Measurements from ENCODE around the gene NRGN.

The NRGN gene

DNA sequence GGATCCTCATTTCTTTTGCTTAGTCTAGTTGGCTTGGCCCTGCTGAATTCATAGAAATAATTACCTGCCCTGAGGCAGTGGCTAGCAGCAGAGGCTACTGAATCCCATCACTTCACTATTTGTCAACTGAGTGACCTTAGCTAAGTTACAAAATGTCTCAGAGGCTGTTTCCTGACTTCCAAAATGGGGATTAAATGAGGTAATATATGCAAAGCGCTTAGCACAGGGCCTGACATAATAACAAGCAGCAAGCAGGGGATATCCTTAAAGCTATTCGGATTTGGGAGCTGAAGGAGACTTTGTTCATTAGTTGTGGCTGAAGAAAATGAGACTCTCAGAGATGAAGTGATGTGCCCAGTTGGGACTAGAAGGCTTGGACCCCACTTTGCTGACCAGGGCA is 2.8 kb downstream of the NRGN start:
- no peak for DNase-seq

DNA sequence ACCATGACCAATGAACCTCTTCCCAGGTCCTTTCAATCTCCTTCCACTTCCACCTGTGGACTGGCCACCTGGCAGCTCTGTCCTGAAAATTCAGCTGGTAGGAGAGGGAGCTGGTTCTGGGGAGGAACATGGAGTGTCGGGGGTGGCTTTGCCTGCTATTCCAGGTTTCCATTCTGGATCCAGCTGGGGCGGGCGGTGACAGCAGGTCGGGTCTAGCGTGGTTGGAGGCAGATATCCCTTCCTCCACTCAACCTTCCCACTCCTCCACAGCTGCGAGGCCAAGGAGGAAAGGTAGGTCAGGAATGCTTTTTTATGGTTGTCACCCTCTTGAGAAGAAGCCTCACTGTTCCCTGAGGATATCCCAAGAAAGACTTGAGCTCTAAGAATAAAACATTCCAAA is 3.3 kb downstream of the NRGN start:
- DNase-seq, result no peak

DNA sequence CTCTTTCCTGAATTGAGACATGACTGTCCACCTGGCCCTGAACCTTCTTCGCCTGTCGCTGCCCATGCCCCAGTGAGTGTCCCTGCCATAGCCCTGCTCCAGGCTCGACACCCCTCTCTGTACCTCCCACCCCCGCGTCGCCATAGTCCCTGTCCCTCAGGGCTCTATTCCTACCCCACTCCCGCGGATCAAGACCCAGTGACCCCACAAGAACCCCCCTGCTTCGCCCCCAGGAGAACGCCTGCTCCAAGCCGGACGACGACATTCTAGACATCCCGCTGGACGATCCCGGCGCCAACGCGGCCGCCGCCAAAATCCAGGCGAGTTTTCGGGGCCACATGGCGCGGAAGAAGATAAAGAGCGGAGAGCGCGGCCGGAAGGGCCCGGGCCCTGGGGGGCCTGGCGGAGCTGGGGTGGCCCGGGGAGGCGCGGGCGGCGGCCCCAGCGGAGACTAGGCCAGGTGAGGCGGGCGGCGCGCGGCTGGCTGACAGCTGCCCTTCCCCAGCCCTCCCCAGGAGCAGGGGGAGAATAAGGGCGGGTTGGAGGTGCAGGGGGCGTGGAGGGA is 5.6 kb downstream of the NRGN start:
- no peak for DNase-seq

DNA sequence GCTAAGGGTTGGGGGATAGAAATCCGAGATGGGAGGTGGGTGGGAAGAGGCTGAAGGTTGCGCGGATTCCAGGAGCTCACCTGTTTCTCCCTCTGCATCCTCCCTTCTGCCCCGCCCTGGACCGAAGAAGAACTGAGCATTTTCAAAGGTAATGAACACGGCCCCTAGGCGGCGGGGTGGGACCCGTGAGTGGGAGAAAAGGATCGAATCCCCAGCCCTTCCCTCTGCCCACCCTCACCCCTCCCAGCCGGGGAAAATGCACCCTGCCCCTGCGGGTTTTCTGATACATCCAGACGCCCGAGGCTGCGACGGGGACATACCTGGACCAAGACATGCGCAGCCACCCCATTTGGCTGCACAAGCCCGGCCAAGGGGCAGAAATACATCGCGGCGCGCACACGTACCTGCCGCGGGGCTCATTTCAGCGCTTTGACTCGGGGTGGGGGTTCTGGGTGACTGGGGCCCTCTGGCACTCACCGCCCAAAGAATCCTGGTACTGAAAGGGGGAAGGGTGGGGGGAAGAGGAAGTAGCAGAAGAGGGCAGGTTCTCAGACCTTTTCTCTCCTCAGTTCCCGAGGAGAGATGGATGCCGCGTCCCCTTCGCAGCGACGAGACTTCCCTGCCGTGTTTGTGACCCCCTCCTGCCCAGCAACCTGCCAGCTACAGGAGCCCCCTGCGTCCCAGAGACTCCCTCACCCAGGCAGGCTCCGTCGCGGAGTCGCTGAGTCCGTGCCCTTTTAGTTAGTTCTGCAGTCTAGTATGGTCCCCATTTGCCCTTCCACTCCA is 6.3 kb downstream of the NRGN start:
- peak; percentile 56 for DNase-seq

DNA sequence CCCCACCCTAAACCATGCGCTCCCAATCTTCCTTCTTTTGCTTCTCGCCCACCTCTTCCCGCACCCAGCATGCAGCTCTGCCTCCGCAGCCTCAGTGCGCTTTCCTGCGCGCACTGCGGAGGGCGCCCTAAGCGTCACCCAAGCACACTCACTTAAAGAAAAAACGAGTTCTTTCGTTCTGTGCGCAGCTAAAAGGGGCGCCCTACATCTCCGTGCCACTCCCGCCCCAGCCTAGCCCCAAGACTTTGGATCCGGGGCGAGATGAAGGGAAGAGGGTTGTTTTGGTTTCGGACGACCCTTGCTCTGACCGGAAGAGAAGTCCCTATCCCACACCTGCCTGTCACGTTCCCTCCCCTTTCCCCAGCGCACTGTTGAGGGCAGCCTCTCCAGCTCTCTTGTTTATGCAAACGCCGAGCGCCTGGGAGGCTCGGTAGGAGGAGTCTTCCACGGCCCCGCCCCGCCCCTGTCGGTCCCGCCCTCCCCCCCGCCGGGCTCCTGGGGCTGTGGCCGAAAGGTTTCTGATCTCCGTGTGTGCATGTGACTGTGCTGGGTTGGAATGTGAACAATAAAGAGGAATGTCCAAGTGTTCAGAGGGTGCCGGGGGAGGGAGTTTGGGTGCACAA is 7.0 kb downstream of the NRGN start:
- DNase-seq, result peak; percentile 79

DNA sequence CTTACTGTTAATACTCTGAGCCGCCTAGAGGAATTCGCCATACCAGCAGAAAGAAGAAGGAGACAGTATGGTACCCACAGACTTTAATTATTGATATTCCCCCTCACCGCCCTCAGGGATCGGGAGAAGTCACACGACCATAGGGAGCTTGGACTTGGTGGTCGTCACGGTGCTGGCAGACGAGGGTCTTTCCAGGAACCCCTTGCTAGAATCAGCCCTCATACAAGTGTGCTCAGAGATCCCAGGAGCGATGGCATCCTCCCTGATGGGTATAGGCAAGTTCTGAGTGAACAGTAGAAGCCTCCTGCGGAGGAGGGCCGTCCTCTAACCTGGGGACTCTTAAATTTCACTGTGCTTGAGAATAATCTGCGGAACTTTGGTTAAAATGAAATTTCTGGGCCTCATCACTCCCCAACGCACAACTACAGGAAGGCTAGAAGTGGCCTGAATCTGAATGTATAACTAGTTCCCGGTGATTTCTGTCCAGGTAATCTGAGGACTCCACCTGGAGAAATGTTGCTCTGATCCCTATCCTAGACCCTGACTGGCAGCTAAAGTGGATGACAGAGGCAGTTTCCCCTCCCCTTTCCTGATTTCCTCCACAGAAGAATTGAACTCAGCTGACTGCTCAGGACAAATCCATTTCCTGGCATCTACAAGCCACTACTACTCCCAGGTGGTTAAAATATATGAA is 7.8 kb downstream of the NRGN start:
- DNase-seq, result no peak

DNA sequence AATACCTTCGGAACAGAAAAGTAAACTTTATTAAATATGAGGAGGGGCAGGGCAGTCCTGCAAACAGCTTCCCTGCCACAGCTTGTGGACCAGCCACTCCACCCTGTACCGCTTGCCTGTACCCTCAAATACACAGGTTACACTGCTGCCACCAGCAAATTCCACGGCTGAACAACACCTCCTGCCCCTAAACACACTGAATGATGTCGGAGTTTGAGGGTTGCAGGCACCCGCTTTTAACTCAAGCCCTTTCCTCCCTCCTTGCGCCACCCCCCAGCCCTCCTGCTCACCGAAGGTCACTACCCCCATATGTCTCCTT is 8.3 kb downstream of the NRGN start:
- DNase-seq, result no peak

DNA sequence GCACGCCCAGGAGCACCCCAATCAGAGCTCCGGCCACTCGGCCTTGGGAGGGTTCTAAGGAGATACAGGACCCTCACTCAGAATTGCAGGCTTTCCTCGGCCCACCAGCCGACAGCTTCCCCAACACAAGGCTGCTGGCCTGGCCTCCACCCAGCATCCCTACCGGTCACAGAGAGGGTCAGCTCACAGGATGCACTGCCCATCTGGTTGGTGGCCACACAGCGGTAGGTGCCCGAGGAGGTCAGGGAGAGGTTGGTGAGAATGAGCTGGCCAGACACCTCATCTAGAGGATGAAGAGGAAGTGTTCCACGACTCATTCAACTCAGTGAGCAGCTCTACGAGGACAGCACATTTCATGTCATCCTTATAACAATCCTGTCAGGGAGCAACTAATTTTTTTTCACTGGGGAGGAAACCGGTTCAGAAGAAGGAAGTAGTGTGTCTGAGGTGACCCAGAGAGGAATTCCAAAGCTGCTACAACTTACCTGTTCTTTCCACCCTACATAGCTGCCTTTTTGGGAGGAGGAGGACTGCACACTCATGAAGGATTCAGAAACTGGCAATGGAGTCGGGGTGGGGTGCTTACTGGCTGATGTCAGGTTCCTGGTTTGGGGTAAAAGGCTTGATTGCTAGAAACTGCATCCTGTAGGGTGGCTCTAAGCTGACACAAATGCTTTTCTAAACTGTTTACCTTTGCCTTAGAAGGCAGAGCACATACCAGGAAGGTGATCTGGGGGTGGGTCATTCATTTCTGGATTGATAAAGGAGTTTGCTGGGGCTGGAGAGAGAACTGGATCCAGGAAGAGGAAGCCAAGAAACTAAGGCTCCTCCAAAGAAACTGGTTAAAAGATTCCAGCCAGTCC is 9.0 kb downstream of the NRGN start:
- DNase-seq, result no peak

DNA sequence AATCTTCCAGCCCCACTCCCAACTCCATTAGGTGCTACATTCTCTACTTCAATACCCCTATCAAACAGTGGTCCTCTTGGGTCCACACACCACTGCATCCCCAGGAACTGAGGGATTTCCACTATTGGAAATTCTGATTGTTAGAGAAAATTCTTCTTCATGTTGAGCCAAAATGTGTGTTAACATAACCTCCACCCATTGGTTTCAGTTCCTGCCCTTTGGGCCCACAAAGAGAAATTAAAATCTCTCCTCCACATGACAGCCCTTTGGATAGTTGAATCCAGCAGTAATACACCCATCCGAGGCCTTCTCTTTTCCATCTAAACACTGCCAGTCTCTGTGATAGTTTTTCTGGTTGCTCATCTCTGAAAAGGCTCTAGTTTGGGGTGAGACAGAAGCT is 10.2 kb downstream of the NRGN start:
- no peak for DNase-seq

DNA sequence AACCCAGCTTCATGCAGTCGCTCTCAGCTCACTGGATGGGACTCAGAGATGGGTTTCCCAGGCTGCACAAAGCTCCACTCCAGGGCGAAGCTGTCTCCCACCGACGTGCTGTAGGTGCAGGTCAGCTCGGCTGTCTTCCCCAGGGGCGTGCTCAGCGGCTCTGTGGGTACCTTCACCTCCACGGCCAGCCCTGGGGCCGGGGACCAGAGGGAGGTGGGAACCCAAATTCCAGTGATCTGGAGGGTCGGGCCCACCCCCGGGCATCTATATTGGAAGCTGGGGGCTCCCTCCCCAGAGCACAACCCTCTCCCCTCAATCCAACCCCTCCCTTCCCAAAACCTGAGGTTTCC is 11.6 kb downstream of the NRGN start:
- no peak for DNase-seq

DNA sequence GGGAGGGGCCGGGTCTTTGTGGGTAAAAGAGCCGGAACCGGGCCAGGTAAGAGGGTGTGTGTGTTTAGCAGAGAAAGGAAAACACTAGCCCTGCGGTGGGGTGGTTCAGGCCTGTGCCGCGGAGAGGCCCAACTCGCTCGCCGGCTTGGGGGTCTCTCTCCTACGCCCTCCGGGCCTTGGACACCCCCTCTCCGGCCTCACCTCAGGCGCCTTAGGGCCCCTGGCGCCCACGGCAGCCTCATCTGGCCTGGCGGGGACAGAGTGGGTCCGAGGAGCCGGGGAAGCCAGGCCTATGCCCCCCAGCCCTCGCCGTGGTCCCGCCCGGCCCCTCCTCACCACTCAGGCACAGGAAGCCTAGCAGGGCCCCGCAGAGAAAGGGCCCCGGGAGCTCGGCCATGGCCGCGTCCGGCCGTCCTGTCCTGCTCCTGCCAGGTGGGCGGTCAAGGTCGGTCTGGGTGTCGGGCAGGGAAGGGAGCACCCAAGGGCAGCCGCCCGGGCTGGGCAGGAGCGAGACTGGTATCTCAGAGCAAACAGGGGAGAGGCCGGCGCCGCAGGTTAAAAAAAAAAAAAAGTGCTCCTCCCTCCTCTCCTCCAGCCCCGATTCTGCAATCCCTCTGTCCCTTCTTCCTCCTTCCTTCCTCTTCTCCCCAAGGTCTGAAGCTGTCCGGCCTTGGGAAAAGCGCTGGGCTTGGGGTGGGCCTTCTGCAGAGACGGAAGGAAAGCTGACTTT is 12.2 kb downstream of the NRGN start, which contains the start of gene VSIG2:
Gene VSIG2 (minus strand): TSS at position 515 of the 730 bp plus-strand sequence. CDS start 118 bp downstream, at position 397.
- DNase-seq, result no peak

DNA sequence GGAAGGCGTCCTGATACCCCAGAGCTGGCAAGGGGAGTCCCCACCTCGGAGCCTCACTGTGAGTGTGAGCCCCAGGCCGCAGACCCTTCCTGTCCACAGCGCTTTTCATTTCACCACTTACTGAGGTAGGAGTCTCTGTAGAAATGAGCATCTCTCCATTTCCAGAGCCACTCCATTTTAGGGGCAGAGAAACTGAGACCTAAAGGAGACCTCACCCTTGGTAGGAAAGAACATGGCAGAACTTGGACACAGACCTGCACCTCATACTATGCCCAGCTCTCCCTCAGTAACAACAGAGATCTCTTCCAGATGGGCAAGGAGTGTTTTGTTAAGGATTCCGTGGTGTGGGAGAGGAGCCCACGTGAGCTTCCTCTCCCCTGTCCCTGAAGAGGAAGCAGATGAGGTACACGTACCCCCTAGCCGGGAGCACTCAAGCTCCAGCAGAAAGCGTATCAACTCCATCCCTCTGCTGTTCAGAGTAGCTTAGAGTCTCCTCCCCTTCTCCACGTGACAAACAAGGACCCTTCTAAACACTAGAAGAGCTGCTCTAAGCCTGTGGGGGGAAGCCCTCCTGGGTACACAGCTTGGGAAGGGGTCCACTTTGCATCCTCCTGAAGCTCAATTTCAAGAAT is 12.8 kb downstream of the NRGN start:
- DNase-seq, result no peak

DNA sequence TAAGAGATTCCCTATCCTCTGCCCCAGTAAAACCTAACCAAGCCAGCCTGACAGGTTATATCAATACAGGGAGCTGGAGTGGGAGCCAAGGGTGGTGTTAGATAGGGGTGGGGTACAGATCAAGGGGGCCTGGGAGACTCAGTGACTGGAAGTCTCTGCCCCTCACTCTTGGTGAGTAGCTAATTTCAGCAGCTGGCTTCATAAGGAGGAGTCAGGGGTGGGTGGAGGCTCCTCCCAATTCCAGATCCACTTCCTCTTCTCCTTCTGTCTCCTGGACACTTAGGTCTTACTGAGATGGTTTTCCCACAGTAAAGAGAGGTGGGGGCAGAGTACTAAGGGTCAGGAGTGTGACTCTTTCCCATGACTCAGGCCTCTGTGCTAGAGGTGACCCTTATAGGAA is 13.5 kb downstream of the NRGN start:
- no peak for DNase-seq

DNA sequence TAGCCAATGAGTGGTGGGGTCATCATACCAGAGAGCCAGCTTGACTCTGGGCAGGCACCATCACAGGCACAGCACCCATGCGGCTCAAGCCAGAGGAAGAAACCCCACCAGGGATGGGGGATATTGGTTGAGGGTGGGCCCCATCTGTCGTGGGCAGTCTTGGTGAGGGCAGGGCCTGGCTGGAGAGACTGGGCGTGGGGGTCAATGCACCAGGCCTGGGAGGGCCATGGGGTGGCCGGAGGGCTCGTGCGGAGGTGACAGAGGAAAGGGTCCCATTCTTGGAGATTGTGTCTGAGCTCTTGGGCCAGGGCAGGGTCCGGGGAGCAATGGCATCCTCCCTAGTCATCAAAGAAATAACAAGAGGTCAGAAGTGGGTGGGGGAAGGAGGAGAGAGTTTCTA is 13.9 kb downstream of the NRGN start:
- no peak for DNase-seq

DNA sequence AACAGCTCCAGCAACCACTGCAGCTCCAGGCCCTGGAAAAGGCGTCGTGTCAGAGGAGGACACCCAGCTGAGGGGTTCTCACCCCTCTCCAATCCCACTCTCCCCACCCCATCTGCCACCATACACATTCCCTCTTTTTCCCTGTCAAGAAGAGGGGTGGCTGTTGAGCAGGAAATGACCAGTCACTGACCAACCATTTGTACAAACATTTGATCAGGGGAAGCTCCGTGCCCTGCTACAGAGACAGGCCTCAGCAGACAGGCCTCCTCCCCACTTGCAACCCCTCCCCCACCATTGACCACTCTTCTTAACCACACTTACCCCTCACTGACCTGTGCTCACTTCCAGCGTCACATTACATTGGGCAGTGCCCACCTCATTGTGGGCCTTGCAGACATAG is 14.6 kb downstream of the NRGN start:
- DNase-seq, result no peak

DNA sequence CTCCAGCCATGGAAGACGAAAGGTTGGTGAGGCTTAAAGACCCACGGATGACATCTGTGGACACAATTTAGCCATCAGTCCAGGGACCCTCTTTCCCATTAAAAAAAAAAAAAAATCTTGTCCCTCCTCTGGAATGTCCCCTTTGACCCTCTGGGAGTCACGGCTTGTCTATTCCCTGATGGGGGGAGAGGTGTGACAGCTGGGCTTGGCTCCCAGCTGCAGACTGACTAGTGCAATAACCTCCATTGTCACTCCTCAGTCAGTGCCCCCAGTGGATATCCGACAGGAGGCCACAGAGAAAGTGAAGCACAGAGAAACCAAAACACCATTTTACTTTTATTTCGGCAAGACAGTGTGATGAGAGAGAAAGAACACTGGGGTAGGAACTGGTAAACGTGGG is 15.0 kb downstream of the NRGN start:
- no peak for DNase-seq

DNA sequence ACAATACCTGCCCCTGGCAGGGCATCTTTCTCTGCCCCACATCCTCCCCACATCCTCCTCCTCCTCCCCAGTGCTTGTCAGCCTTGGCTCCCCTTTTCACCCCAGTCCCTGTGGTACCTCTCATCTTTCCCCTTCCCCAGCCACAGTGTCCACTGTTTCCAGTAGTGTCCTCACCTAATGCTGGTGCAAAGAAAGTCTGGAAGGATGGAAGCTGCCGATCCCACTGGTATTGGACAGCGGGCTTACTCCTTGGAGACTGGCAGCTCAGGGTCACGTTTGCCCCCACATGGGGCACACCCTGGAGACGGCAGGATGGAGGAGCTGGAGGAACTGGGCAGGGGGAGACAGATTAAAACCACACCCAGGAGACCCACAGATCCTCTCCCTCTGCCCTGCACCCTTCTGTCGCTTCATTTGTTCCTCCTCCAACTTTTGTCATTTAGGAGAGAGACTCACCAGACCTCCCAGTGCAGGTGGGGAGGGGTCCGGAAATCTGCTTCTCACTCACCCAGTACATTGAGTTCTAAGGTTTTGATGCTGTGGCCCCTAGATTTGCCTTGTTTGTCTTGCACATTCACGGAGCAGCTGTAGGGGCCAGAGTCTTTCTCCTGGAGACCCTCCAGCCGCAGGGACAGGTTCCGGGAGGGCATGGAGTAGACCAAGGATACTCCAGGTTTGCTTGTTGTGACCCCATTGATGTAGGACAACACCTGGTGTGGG is 16.5 kb downstream of the NRGN start:
- no peak for DNase-seq

DNA sequence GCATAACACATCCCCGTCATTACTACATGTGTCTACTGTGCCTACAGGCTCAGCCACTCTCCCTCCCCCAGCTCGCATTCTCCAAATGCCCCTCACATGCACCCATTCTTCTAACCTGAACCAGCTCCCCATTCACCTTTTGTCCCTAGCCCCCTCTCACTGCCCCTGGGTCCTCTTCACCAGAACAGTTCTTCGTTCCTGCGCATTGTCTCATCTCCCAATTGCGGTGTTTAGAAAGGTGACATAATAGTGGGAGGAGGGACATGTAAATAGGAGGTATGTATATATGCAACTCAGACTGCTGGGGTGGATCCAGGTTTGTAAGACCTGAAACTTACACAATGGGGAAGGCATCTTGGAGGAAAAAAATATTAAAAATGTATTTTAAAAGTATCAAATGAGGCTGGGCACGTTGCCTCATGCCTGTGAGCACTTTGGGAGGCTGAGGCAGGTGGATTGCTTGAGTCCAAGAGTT is 17.0 kb downstream of the NRGN start:
- no peak for DNase-seq

DNA sequence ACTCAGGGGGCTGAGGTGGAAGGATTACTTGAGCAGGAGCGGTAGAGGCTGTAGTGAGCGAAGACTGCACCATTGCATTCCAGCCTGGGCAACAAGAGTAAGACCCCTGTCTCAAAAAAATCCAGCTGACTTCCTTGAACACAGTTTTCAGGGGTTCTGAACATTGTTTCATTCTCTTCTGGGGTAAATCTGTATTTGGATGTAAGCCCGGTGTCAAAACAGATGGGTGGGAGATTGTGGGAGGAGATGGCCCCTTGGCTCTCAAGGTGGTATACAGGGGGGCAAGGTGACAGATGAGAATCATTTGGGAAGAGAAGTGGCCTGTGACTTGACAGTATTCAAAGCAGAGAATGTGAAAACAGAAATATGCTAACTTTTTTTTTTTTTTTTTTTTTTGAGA is 17.6 kb downstream of the NRGN start:
- no peak for DNase-seq

DNA sequence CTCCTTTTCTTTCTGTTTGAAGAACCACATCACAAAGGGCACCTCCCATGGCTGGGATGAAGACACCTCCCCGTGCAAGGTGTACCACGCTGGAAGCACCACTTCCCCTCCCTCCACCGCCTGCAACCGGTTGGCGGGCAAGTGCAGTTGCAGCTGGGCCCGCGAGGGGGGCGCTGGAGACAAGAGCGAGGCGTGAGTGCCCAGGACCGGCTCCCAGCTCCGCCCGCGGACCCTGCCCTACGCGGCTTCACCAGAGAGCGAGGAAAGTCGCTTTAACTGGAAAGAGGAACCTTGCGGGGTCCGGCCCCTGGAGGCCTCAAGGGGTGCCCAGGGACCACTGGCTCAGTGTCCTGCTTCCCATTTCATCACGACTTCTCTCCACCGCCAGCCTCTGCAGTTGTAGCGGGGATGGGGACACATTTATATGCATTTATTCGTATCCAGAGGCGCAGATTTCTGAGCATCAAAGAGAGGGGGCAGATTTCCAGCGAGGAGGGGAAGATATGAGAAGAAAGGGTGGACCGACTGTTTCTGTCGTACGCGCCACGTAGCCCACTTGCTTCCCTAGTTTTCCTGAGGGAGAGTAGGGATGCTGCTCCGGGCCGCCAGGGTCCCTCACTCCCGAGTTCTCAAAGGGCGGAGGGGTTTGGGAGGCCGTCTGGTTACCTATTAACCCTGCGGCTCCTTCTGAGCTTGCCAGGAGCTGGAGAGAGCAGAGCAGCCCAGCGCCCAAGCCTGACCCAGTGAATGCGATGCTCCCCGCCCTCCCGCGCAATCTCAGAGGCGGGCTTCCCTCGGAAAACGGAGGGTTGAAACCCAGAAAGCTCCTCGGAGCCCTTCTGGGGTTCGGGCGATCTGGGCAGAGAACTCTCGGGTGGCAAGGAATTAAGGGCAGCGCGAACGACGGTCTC is 18.9 kb downstream of the NRGN start:
- peak; percentile 86 for DNase-seq

Data from NCI-H69 (cell line).